HG02973 (cell line): ENCODE results near the gene CHML.

Experiments used
- ATAC-seq: cut with Tn5 transposase; IDR thresholded peaks from one replicate; pipeline ENCODE4 v1.9.1; 2021; ENCODE audit warnings: moderate library complexity; ENCODE audit not compliant: unreplicated experiment

The CHML gene

DNA sequence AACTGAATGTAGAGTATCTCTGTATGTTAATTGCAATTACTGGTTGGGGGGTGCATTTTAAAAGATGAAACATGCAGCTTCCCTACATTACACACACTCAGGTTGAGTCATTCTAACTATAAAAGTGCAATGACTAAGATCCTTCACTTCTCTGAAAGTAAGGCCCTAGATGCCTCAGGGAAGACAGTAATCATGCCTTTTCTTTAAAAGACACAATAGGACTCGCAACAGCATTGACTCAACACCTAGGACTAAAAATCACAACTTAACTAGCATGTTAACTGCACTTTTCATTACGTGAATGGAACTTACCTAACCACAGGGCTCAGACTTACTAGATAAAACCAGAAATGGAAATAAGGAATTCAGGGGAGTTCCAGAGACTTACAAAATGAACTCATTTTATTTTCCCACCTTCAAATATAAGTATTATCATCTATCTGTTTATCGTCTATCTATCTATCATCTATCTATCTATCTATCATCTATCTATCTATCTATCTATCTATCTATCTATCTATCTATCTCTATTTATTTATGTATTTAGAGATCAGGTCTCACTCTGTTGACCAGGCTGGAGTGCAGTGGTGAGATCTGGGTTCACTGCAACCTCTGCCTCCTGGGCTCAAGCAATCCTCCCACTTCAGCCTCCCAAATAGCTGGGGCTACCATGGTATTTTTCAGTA is 47.8 kb downstream of the CHML start:
- peak; percentile 90 for ATAC-seq

DNA sequence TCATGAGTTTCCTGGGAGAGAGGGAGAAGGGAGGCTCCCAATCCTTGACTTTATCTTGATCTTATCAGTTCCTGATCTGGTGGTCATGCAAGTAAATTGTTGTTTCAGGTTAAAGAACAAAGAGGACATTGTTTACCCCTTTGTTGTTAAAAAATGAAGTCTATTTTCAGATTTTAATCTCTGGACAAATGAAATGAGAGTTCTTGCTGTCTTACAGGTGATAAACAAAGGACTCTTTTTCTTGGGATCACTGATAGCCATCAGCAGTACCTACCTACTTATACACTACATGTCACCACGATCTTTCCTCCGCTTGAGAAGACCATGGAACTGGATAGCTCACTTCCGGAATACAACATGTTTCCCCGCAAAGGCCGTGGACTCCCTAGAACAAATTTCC is 48.4 kb downstream of the CHML start:
- ATAC-seq: no peak

DNA sequence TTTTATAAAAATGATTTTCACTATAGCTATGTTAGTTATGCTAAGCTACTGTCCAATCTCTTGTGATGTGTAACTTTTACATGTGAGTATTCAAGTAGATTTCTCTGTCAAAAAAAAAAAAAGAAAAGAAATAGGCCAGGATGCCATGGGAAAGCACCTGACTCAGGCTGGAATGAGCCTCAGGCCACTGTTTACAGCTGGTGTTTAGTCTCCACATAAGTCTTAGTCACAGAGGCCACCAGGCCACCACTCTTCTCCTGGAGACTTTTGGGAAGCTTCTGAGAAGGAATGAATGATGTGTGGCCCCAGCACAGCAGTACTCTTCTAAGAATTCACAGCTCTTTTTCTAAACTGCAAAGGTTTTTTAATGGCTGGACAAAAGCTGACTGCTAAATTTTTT is 48.9 kb downstream of the CHML start:
- no peak for ATAC-seq

DNA sequence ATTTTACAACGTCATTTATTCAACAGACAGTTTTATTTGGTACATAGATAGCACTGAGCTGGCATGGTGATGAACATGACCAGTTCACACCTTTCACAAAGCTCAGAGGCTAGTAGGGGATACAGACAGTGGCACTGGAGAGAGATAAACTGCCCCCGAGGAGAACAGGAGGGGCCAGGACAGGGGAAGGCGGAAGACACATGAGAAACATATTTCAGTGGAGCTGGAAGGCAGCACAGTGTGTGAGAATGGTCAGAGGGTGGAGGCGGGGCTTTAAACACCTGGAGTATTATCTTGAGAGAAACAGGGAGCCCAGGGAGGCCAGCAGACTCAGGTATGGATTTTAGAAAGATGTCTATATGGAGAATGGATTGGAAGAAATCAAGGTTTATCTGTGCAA is 49.5 kb downstream of the CHML start:
- ATAC-seq: no peak
